Stimulated activated CD8-positive, alpha-beta memory T cell treated with anti-CD3 and anti-CD28 coated beads, Interleukin-12 subunit alpha, Interleukin-12 subunit beta, amount 100 ng/mL, for 1 hour (primary cell): ENCODE measurements around the gene GRAMD2A.

Experiments
- DNase-seq: peaks from one replicate; pipeline ENCODE4 v3.0.0-alpha.2; 2020; ENCODE audit warnings: low read depth

GRAMD2A gene

GRCh38 chr15:72133211-72133610 is 64.4 kb downstream of the GRAMD2A start:
- DNase-seq, result no peak

DNA sequence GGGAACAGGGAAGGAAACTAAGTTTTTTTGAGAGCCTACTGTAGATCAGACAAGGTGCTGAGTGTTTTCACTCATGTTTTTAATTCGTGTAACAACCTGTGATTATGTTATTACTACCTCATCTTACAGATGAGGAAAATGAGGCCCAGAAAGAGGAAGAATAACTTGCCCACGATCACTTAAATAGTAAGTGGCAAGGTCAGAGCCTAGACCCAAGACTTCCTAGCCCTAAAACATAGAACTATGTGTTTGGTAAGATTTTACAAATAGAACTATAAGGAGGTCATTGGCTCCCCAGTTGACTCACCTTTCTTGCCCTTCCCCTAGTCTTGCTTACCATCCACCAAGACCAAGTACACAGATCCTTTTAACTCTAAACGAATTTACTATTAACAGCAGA is 65.7 kb downstream of the GRAMD2A start:
- DNase-seq, result no peak

DNA sequence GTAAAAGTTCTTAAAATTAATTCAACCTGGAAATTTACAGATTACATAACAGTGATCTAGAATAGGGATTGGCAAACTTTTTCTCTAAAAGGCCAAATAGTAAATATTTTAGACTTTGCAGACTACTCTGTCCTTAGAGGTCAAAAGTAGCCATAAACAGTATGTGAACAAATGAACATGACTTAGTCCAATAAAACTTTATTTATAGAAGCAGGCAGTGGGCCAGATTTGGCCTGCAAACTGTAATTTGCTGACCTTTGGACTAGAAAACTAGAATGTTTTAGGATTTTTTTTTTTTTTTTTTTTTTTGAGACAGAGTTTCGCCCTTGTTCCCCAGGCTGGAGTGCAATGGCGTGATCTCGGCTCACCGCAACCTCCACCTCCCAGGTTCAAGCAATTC is 67.3 kb downstream of the GRAMD2A start:
- no peak for DNase-seq

GRCh38 chr15:72128359-72128758 is 69.2 kb downstream of the GRAMD2A start:
- no peak for DNase-seq

- no peak for DNase-seq
Measured at GRCh38 chr15:72127724-72128322, 69.8 kb downstream of the GRAMD2A start.

- DNase-seq, result no peak
Measured at GRCh38 chr15:72124218-72124617, 73.4 kb downstream of the GRAMD2A start.

DNA sequence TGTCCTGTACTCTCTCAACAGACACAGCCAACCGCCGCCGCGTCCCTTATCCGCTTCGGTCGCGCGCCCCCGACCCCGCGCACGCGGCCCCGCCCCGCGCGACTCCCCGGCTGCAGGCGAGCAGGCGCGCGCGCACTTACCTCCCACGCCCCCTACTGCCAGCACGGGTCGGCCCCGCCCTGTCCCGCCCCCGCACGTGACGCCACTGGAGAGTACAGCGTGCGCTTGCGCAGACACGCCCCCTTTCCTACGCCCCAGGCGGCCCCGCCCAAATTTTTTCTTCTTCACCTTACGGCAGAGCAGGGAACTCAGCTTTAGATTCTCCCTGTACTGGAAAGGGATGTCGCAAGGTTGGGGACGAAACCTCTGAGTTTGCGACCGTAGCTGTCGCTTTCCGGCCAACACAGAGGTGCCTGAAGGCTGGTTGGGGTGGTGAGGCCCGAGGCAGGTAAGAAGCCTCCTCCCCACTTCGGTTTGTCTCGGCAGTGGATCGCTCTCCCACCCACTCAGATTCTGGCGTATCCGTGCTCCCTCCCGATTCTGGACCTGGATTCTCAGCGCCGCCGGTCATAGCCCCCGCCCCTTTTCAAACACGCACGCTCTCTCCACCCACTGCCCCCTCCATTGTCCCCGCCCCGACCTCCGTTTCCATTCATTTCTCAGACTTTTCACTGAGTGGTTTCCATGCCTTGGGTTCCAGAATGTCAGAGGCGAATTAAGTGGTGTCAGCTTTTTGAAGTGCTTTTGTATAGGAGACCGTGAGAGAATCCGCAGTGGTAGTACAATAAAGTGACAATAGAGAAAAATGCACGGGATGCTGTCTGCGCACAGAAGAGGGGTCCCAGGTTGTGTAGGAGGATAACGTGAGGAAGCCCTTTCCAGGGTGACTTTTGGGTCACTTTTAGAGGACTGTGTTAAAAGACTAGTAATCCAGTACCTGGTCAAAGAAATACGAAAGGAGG is 79.3 kb downstream of the GRAMD2A start, which contains the start of the genes MYO9A and SENP8:
Gene MYO9A (minus strand): TSS at position 134 of the 962 bp plus-strand sequence. CDS start 71,587 bp downstream, outside the sequence.
Gene SENP8 (plus strand): TSS at position 387 of the 962 bp plus-strand sequence. CDS start 21,221 bp downstream, outside the sequence.
- peak; percentile 99 for DNase-seq

GRCh38 chr15:72117486-72118016 is 80.0 kb downstream of the GRAMD2A start:
- peak; percentile 31 for DNase-seq

GRCh38 chr15:72116731-72117485 is 80.7 kb downstream of the GRAMD2A start:
- no peak for DNase-seq

- no peak for DNase-seq
Measured at GRCh38 chr15:72113347-72114031, 84.1 kb downstream of the GRAMD2A start.

DNA sequence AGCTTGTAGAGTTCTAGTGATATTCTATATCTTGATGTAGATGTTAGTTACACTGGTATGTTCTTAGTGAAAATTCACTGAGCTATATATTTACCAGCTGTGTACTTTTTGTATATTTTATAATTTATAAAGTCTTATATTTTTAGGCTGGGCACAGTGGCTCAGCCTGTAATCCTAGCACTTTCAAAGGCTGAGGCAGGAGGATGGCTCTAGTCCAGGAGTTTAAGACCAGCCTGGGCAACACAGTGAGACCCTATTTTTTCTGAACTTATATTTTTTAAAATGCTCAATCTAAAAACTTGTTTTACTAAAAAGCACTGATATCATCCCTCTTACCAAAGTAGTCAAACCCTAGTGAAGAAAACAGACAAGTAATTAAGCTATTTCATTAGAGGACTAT is 84.8 kb downstream of the GRAMD2A start:
- no peak for DNase-seq

DNA sequence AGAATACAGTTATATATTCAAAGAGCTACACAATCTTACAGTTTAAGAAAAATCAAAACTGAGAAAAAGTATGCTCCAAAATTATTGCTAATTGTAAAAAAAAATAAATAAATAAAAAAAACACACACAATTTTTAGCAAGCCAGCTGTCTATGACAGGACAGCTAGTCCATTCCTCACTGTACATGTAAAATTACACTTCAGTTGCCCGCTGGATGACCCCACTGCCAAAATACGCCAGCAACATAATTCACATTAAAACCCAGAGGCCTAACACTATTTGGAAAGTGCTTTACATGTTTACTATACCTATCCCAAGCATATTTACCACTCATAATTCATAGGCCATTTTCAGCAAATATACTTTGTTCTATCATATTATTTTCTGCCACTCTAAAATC is 85.5 kb downstream of the GRAMD2A start:
- DNase-seq, result no peak

DNA sequence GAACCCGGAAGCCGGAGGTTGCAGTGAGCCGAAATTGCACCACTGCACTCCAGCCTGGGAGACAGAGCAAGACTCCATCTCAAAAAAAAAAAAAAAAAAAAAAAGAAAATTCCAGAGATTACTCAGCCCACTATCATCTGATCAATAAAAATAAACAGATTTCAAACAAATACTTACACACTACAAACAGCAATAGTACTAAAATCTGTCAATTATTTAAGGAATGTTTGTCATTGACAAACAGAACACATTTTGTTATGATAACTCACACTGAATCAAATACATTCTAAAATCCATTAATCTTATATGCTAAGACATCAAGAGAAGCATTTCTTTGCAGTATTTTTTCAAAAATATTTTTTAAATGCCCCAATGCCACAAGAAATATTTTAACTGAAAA is 87.2 kb downstream of the GRAMD2A start:
- no peak for DNase-seq
